Iris pigment epithelial cell (primary cell): ENCODE results near the gene EIF2D.

ENCODE experiments used
- DNase-seq: peaks from one replicate; pipeline ENCODE4 v3.0.0-alpha.2; 2011; ENCODE audit warnings: low read depth

Gene EIF2D

DNA sequence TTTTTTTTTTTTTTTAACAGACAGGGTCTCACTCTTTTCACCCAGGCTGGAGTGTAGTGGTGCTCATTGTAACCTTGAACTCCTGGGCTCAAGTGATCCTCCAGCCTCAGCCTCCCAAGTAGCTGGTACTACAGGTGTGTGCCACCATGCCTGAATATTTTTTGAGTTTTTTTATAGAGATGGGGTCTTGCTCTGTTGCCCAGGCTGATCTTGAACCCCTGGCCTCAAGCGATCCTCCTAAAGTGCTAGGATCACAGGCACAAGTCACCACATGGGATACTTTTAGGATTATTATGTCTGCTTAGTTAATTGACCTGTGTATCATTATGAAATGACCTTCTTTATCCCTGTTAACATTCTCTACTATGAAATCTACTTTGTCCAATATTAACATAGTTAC, 66.9 kb downstream of the EIF2D start:
- DNase-seq: no peak

DNA sequence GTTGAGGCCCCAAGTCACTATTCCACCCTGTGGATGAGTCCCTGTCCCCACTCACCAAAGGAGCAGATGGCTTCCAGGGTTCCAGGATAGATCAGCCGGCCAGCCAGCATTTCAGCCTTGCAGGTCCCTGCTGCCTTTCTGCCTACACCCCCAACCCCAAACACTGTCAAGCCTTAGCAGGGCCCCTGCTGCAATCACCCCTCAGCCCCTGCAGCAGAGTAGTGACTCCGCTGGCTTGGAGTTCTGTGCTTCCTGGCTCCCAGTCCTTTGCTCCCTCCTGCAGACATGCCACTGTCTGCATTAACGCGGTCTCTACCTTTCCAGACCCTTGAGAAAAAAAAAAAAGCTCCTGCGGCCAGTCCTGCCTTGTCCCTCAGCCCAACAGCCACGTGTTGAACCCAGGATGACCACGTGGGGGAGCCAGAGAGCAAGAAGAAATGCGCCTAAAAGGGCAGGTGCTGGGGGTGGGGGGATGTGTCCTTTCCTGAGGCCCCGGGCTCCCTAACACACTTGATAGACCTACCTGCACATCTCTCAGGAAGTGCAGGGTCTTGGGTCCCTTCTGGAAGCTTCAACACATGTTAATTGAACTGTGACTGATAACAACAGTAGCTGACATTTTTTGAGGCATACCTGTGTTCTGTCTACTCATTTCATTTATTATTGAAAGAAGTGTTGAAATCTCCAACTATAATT, 67.6 kb downstream of the EIF2D start:
- peak; percentile 31 for DNase-seq
